Uterus (tissue), 2 donors: ENCODE results near the gene CEBPE.

ENCODE experiments used
- POLR2A ChIP-seq, 2 donors: fragments of 450-650 bp; IDR thresholded peaks; one replicate each; pipeline ENCODE4 v1.6.1; 2016; ENCODE audit warnings: antibody characterized with exemption in 2 of 2, mild to moderate bottlenecking in 1 of 2, moderate library complexity in 1 of 2
- TF ChIP-seq, protein P1 (sequence below), 4 experiments: fragments of 200-600 bp in 2 of 4; fragments of 450-650 bp in 2 of 4; sonication (generic) in 2 of 4; IDR thresholded peaks; one replicate each; pipeline ENCODE4 v1.5.1; 2016 to 2019; ENCODE audit warnings: antibody characterized with exemption in 4 of 4, mild to moderate bottlenecking in 2 of 4, moderate library complexity in 1 of 4

DNA sequence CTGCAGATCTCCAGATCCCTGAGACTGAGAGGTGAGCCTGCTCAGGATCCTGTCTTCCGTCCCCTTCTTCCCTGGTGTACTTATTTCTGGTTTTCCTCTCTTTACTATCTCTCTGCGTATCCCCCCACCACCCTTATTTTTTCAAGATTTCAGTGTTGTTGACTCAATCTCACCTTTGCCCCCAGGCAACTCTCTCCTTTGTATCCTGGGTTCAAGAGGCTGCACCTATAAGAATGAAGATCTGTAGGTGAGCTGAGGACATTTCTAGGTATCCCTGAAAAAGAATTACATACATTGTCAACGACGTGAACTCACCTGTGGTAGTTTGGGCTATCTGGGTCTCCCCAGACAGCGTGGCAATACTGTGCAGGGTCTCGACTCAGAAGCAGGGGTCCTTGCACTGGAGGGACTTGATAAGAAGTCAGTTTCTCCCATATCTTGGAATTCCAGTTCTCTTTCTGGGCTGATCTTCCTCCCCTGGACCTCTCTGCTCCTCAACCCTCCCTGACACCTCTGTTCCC lies 14.9 kb downstream of the CEBPE start:
- TF ChIP-seq, protein P1, sequence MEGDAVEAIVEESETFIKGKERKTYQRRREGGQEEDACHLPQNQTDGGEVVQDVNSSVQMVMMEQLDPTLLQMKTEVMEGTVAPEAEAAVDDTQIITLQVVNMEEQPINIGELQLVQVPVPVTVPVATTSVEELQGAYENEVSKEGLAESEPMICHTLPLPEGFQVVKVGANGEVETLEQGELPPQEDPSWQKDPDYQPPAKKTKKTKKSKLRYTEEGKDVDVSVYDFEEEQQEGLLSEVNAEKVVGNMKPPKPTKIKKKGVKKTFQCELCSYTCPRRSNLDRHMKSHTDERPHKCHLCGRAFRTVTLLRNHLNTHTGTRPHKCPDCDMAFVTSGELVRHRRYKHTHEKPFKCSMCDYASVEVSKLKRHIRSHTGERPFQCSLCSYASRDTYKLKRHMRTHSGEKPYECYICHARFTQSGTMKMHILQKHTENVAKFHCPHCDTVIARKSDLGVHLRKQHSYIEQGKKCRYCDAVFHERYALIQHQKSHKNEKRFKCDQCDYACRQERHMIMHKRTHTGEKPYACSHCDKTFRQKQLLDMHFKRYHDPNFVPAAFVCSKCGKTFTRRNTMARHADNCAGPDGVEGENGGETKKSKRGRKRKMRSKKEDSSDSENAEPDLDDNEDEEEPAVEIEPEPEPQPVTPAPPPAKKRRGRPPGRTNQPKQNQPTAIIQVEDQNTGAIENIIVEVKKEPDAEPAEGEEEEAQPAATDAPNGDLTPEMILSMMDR (IDR thresholded peaks at IDR 0.05): no peak
- no peak for TF ChIP-seq POLR2A (IDR thresholded peaks at IDR 0.05)
